Brain microvascular endothelial cell (primary cell): ENCODE data around the gene LRMDA.
"Not testable (repeated sequence)": the region's sequence is repeated elsewhere in the genome, so short reads cannot be mapped to it uniquely, and the experiment has no call there.

Experiments
- DNase-seq: peaks from one replicate; pipeline ENCODE4 v3.0.0-alpha.2; 2020
- H3K27ac ChIP-seq: fragments of 250-450 bp; sonication (Bioruptor Pico); 2 replicates; pipeline ENCODE4 v1.5.1; 2020; ENCODE audit warnings: mild to moderate bottlenecking, moderate library complexity
- H3K27me3 ChIP-seq: fragments of 250-450 bp; sonication (Bioruptor Pico); replicated peaks from 2 replicates; pipeline ENCODE4 v1.5.1; 2020; ENCODE audit warnings: mild to moderate bottlenecking
- H3K36me3 ChIP-seq: fragments of 250-450 bp; sonication (Bioruptor Pico); replicated peaks from 2 replicates; pipeline ENCODE4 v1.5.1; 2020; ENCODE audit warnings: mild to moderate bottlenecking
- H3K4me3 ChIP-seq: 2 replicates; pipeline ENCODE4 v1.5.1; 2011; ENCODE audit warnings: low read depth, mild to moderate bottlenecking, control low read depth, low read length, moderate library complexity
- in situ Hi-C: cut with HindIII; loops from 2 replicates; pipeline ENCODE4 v1.10.0; 2017; ENCODE audit warnings: low sequenced_read_pairs, low pct_ligation_motif_present
- TF ChIP-seq, protein P1 (sequence below): IDR thresholded peaks from 2 replicates; pipeline ENCODE4 v1.5.1; 2011; ENCODE audit warnings: low read depth, mild to moderate bottlenecking, moderate library complexity, low read length, control low read depth, inconsistent platforms; ENCODE audit errors: missing control alignments

LRMDA gene

DNA sequence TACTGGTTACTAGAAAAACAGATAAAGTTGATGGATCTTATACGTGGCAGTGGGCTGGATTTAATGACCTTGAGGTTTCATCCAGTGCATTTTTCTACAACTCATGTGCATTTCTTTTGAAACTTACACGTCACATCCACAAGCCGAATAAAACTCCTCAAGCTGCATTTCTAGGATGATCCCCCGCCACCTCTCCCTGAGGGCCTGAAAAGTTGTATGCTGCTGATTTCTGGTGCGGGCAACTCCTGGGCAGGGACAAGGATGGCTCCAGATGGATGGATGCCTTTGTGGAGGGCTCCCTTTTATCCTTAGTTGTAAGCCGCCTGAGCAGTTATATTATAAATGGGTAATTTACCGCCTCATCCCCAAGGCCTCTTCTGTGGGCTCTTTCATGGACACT lies 1091.1 kb downstream of the LRMDA start:
- H3K4me3 ChIP-seq, result no peak overlapping the region
- no peak for DNase-seq
- H3K27me3 ChIP-seq, result no peaks in the 10 kb centered on the region
- no peak overlapping the region for H3K27ac ChIP-seq
- no peaks in the 10 kb centered on the region for H3K36me3 ChIP-seq
- TF ChIP-seq, protein P1, sequence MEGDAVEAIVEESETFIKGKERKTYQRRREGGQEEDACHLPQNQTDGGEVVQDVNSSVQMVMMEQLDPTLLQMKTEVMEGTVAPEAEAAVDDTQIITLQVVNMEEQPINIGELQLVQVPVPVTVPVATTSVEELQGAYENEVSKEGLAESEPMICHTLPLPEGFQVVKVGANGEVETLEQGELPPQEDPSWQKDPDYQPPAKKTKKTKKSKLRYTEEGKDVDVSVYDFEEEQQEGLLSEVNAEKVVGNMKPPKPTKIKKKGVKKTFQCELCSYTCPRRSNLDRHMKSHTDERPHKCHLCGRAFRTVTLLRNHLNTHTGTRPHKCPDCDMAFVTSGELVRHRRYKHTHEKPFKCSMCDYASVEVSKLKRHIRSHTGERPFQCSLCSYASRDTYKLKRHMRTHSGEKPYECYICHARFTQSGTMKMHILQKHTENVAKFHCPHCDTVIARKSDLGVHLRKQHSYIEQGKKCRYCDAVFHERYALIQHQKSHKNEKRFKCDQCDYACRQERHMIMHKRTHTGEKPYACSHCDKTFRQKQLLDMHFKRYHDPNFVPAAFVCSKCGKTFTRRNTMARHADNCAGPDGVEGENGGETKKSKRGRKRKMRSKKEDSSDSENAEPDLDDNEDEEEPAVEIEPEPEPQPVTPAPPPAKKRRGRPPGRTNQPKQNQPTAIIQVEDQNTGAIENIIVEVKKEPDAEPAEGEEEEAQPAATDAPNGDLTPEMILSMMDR, result no peak
- in situ Hi-C loops, result no loop called here

DNA sequence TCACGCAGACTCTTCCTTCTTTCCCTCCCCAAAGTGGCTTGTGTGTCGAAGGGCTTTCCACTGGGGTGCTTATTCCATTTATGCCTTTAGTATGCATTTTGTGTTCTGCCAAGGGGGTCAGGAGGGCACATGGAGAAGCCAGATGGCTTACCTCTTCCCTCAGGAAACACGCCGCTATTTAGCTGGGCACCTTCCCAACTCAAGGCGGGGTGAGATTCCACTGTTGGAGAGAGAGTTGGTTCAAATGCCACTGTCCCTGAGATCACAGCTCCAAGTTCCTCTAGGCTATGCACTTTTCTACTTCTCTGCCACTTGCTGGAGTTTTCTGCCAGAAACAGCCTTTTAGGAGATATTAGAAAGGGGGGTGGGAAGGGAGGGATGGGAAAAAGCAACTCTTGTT lies 1091.8 kb downstream of the LRMDA start:
- no peak for DNase-seq
- in situ Hi-C loops, result no loop called here
- Histone ChIP-seq H3K27me3 (no peaks in the 10 kb centered on the region), H3K27ac (no peak overlapping the region), H3K4me3 (no peak overlapping the region), H3K36me3 (no peaks in the 10 kb centered on the region)
- TF ChIP-seq, protein P1, result no peak

DNA sequence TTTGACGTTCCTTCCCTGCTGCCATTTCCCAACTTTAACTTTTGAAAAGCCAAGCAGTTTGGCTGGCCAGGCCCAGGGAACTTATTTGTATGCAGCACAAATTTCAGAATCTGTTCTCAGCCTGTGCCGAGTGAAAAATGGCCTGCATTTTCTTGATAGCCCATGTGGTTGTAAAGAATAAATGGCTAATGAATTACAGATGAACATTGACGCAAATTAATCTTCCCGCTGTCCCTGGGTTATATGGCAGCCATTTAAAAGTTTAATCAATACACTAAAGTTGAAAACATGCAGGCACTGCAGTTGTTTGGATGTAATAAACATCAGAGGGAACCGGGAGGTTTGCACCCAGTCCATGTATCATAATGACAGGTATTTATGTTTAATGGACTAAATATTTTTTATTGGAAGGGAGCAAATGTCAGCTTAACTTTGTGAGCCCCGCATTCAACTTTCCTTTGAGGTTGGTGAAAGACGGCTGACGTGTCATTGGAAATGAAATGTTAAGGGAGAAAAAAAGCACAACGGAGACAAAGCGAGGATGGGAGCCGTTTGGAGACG lies 1092.4 kb downstream of the LRMDA start:
- no peak overlapping the region for H3K4me3 ChIP-seq
- no peak for DNase-seq
- H3K36me3 ChIP-seq, result no peaks in the 10 kb centered on the region
- in situ Hi-C loops, result no loop called here
- TF ChIP-seq, protein P1, result no peak
- no peak overlapping the region for H3K27ac ChIP-seq
- H3K27me3 ChIP-seq, result no peaks in the 10 kb centered on the region

DNA sequence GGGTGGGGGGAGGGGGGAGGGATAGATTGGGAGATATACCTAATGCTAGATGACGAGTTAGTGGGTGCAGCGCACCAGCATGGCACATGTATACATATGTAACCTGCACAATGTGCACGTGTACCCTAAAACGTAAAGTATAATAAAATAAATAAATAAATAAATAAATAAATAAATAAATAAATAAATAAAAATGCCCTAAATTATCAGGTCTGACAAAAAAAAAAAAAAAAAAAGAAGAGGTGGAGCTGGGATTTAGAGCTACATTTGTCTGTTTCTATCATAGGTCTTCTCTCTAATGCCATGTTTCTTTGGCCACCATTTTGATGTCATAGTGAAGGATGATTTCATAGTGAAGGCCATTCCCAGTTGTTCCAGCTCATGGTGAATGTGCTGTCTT lies 1095.4 kb downstream of the LRMDA start:
- H3K27me3 ChIP-seq, in situ Hi-C loops, H3K27ac ChIP-seq, H3K36me3 ChIP-seq, H3K4me3 ChIP-seq, DNase-seq: not testable (repeated sequence)

DNA sequence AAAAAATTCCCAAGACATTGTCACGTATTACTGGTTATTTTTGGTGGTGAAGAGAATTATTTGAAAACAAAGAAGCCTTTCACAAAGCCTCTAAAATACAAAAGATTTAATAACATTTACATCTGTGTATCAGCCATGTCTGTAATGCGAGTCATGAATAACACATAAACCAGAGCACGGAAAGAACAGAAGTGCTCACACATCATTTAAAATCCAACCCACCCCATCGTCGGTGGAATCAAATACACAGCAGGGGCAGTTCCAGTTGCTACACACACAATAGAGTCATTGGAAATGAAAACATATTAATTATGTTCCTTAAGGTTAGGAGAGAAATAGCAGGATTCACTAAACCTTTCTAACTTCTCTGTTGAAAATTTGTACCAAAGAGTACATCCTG lies 1108.9 kb downstream of the LRMDA start:
- Histone ChIP-seq H3K36me3 (no peaks in the 10 kb centered on the region), H3K4me3 (no peak overlapping the region), H3K27me3 (no peaks in the 10 kb centered on the region), H3K27ac (no peak overlapping the region)
- TF ChIP-seq, protein P1, result no peak
- in situ Hi-C loops, result no loop called here
- DNase-seq, result no peak

DNA sequence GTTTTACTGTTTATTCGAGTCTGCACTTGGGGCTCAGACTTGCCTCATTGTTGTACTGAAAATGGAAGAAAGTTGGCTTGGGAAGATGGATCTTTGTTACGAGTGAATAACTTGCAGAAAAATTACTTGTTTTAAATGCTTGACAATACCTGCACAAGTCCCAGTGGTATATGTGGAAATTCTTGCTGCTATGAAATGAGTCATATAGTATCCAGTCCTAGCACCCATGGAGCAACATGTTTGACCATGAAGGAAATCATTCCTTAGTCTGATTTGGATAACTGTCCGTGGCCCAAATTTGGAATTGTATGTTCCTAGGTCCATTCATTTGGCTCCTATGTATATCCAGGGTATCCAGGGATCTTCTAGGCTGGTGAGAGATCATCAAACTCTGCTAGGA lies 1109.4 kb downstream of the LRMDA start:
- Histone ChIP-seq H3K4me3 (no peak overlapping the region), H3K27ac (no peak overlapping the region), H3K27me3 (no peaks in the 10 kb centered on the region), H3K36me3 (no peaks in the 10 kb centered on the region)
- in situ Hi-C loops, result no loop called here
- no peak for DNase-seq
- TF ChIP-seq, protein P1, result no peak
